Measurements from ENCODE around the gene HOMER1. TPM values are rescaled to one million over a fixed set of nuclear protein-coding genes. Genes with fewer than 3 reads are reported as not detected.
A peak's percentile ranks its signal among the peaks of the same experiment; 100 is the strongest.

HOMER1 gene
- total RNA-seq (2022): 17.2 and 17.3 TPM in 2 replicates
- percentile 70 among the genes with signal in this experiment for Bru-seq, nascent RNA
- BruChase-seq, experiment 1, labeled RNA remaining after a 6-hour chase: percentile 65 among the genes with signal in this experiment
- percentile 62 among the genes with signal in this experiment for BruChase-seq, experiment 2, labeled RNA remaining after a 2-hour chase
- long read RNA-seq, full-length matches to known transcripts: 14 of 20 reads
- long read RNA-seq, partial matches to known transcripts: 2 of 20 reads
- long read RNA-seq, other reads (novel, unspliced or antisense): 4 of 20 reads

- no TSS peak for BruUV-seq (replicated peaks)
- Mint-ChIP-seq H3K27me3 (ENCODE audit: insufficient read depth, unreplicated experiment) (no peaks in the 10 kb centered on the region), H3K9me3 (ENCODE audit: unreplicated experiment) (no peaks in the 10 kb centered on the region), H3K4me1 (ENCODE audit: insufficient read depth, unreplicated experiment) (peaks cover 29% of the 10 kb centered on the region), H3K36me3 (ENCODE audit: insufficient read depth, unreplicated experiment) (peaks cover 10% of the 10 kb centered on the region), H3K27ac (ENCODE audit: low read depth, unreplicated experiment) (peak within 1 kb of the TSS; percentile 97), H3K4me3 (ENCODE audit: unreplicated experiment) (peak within 1 kb of the TSS; percentile 94)
- intact Hi-C loops (cut with micrococcal nuclease): loop anchor here (2.0 kb wide), 2 partner anchors 49 to 279 kb away; no protein-coding TSS in a partner anchor
- peak; percentile 78 for DNase-seq (ENCODE audit: unreplicated experiment)
- POLR2A ChIA-PET: interaction anchor here (0.6 to 8.4 kb wide), 38 partner anchors 9 to 988 kb away, joined by 3 to 235 read pairs (median 4); partner anchors contain the start of genes JMY, MTX3, SERINC5 and TENT2
- CTCF ChIA-PET: interaction anchor here (1.3 to 4.3 kb wide), 3 partner anchors 14 to 378 kb away, joined by 3 to 23 read pairs (median 9); no protein-coding TSS in a partner anchor
- no peak for TF ChIP-seq CTCF (IDR thresholded peaks at IDR 0.05; ENCODE audit: unreplicated experiment)
Measured at GRCh38 chr5:79513704-79514390, at the start of gene HOMER1. TSS of gene HOMER1 (minus strand) at chr5:79514134. CDS start at chr5:79512774, 1,360 bp downstream.

GRCh38 chr5:79563247-79563590 lies 49.3 kb upstream of the HOMER1 start:
- DNase-seq (ENCODE audit: unreplicated experiment): no peak
- ChIA-PET CTCF (interaction anchor here (0.6 kb wide), 1 partner anchor 103 kb away, joined by 3 read pairs; no protein-coding TSS in a partner anchor), POLR2A (no interaction called here)
- no peak overlapping the region for H3K27ac Mint-ChIP-seq (ENCODE audit: low read depth, unreplicated experiment)
- H3K27me3 Mint-ChIP-seq (ENCODE audit: insufficient read depth, unreplicated experiment): no peaks in the 10 kb centered on the region
- H3K36me3 Mint-ChIP-seq (ENCODE audit: insufficient read depth, unreplicated experiment): no peaks in the 10 kb centered on the region
- BruUV-seq (replicated peaks): no TSS peak
- TF ChIP-seq CTCF (IDR thresholded peaks at IDR 0.05; ENCODE audit: unreplicated experiment): no peak
- no peak overlapping the region for H3K4me3 Mint-ChIP-seq (ENCODE audit: unreplicated experiment)
- no peaks in the 10 kb centered on the region for H3K9me3 Mint-ChIP-seq (ENCODE audit: unreplicated experiment)
- H3K4me1 Mint-ChIP-seq (ENCODE audit: insufficient read depth, unreplicated experiment): peaks cover 20% of the 10 kb centered on the region
- intact Hi-C loops (cut with micrococcal nuclease): no loop called here

GRCh38 chr5:79562351-79563246 lies 48.7 kb upstream of the HOMER1 start:
- Mint-ChIP-seq H3K9me3 (ENCODE audit: unreplicated experiment) (no peaks in the 10 kb centered on the region), H3K27me3 (ENCODE audit: insufficient read depth, unreplicated experiment) (no peaks in the 10 kb centered on the region), H3K36me3 (ENCODE audit: insufficient read depth, unreplicated experiment) (no peaks in the 10 kb centered on the region), H3K27ac (ENCODE audit: low read depth, unreplicated experiment) (peak overlapping the region; percentile 20), H3K4me3 (ENCODE audit: unreplicated experiment) (no peak overlapping the region), H3K4me1 (ENCODE audit: insufficient read depth, unreplicated experiment) (peaks cover 20% of the 10 kb centered on the region)
- POLR2A ChIA-PET: no interaction called here
- intact Hi-C loops (cut with micrococcal nuclease): no loop called here
- DNase-seq (ENCODE audit: unreplicated experiment): no peak
- BruUV-seq (replicated peaks): no TSS peak
- no peak for TF ChIP-seq CTCF (IDR thresholded peaks at IDR 0.05; ENCODE audit: unreplicated experiment)
- CTCF ChIA-PET: interaction anchor here (0.6 to 0.7 kb wide), 5 partner anchors 104 to 538 kb away, joined by 3 to 6 read pairs (median 4); no protein-coding TSS in a partner anchor

Measured in MCF 10A (cell line).